Activated naive CD8-positive, alpha-beta T cell treated with anti-CD3 and anti-CD28 coated beads, Interleukin-2, amount 50 U/mL, for 16 hours (primary cell): ENCODE data around the gene XRRA1.
"Not testable (repeated sequence)": the region's sequence is repeated elsewhere in the genome, so short reads cannot be mapped to it uniquely, and the experiment has no call there.

ENCODE experiments used
- DNase-seq: peaks from one replicate; pipeline ENCODE4 v3.0.0-alpha.2; 2020; ENCODE audit warnings: low read depth, low spot score

The XRRA1 gene

DNA sequence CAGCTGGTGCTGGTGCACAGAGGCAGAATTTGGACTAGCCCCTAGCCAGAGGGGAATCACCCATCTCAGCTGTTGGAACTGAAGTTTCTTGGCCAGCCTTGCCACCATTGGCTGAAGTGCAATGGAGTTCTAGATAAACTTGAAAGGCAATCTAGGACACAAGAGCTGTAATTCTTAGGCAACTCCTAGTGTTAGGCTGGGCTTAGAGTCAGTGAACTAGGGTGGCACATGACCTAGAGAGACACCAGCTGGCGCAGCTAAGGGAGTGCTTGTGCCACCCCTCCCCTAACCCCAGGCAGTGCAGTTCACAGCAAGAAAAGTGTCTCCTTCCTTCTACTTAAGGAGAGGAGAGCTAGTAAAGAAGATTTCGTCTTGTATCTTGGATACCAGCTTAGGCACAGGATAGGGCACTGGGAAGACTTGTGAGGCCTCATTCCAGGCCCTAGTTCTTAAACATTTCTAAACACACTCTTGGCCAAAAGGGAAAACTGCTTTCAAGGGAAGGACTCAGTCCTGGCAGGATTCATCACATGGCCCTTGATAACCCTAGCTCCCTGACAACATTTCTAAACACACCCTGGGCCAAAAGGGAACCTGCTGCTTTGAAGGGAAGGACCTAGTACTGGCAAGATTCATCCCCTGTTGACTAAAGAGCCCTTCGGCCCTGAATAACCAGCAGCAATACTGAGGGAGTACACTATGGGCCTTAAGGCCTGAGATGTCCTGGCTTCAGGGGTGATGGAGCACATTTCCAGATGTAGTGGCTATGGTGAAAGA, 53.4 kb downstream of the XRRA1 start:
- no peak for DNase-seq

DNA sequence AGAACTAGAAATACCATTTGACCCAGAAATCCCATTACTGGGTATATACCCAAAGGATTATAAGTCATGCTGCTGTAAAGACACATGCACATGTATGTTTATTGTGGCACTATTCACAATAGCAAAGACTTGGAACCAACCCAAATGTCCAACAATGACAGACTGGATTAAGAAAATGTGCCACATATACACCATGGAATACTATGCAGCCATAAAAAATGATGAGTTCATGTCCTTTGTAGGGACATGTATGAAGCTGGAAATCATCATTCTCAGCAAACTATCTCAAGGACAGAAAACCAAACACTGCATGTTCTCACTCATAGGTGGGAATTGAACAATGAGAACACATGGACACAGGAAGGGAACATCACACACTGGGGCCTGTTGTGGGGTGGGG, 55.9 kb downstream of the XRRA1 start:
- not testable (repeated sequence) for DNase-seq

DNA sequence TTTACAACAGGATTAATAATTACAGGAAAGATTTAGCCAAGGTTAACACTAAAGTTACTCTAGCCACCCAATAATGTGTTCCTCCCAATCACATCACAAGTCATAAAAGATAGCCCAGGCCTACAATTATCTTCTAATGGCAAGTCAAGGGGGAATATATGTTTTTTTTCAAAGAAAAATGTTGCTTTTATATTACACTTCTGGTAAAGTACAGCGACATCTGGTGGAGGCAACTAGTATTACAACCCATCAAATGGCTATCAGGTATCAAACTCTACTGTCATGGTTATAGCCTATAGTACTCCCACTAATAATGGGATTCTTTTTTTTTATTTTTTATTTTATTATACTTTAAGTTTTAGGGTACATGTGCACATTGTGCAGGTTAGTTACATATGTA, 71.8 kb downstream of the XRRA1 start:
- DNase-seq = no peak

DNA sequence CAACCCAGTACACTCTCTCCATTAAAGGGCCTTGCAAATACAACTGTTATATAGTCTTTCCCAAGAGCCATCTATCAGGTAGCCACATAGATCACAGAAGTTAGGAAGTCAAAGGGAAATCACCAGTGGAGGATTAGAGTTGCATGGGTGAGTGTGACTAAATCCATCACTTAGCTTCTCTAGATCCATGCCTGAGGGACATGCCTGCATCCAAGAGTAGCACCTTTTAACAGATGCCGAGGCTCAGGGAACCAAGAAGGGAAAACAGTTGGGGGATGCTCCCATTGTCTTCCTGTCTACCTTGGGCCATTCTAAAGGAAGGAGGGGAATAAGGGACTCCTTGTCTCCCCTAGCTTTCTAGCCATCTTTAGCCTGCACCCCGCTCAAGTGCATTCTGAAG, 77.9 kb downstream of the XRRA1 start:
- no peak for DNase-seq

DNA sequence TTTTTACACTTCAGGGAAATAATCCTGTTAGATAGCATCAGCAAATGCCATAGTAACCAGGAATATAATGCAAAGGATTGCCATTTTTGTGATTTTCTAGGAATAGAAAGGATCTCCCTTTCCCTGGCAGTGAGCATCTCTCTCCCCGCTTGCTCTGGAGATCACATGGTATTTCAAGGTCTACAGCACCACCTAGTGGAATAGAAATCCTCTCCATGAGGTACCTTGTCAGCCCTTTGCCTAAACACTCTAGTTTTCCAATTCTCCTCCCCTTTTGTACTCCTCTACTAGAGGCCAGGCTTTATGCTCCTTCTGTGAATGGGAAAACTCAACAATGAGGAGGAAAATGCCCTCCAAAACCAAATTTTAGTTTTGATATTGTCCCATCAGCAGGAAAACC, 78.4 kb downstream of the XRRA1 start:
- DNase-seq = no peak

DNA sequence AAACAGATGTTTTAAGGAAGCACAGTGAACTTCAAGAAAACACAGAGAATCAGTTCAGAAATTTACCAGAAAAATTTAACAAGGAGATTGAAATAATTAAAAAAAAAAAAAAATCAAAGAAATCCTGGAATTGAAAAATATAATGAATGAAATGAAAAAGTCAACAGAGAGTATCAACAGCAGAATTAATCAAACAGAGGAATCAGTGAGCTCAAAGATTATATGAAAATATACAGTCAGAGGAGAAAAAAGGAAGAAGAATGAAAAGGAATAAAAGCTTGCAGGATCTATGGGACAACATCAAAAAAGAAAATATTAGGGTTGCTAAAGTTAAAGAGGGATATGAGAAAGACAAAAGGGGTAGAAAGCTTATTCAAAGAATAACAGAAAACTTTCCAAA, 82.3 kb downstream of the XRRA1 start:
- no peak for DNase-seq

DNA sequence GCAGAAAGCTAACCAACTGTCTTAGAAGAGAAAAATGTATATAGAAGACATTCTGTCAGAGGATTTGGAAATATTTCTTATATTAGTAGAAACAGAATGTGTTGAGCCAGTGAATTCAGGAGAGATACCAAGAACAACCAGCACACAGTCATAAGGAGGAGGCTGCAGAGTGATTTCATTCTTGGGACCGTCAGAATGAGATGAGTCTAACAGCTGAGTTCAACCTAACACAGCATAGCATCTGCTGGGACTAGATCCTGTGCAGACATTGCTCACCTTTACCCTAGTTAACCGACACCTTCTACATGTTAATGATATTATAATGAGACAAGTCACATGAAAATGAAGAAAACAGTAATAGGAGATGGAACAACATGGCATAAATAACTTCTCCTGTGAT, 85.5 kb downstream of the XRRA1 start:
- no peak for DNase-seq

DNA sequence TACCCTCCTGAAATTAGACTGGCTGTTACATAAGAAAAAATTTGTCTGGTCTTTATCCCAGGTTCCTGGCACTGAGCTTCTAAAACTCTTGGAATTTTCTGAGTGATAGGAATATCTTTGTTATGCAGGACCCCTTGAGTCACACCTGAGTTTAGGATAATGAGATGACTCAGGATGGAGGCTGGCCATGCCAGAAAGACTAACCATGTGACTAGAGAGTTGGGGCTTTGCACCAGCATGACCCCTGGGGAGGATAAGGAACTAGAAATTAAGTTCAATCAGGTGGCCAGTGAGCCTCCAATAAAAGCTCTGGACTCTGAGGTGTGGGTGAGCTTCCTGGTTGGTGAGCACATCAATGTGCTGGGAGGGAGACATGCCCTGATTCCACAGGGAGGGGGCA, 88.1 kb downstream of the XRRA1 start:
- DNase-seq = no peak

DNA sequence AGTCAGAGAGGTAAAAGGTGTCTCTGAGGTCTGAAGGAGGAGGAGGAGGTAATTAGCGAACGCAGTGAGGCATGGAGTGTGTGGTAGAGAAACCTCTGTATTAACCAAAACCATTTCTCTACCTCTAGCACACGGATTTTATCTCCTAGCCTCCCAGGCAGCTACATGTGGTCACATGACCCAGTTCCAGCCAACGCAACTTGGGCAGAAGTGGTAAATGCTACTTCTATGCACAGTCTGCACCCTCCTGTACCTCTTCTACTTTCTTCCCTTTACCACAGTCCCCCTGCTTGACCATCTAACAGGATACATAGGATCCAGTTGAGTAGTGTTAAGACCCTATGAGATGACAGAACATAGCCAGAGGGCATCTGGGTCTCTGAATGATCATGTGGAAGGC, 95.7 kb downstream of the XRRA1 start:
- DNase-seq = no peak

DNA sequence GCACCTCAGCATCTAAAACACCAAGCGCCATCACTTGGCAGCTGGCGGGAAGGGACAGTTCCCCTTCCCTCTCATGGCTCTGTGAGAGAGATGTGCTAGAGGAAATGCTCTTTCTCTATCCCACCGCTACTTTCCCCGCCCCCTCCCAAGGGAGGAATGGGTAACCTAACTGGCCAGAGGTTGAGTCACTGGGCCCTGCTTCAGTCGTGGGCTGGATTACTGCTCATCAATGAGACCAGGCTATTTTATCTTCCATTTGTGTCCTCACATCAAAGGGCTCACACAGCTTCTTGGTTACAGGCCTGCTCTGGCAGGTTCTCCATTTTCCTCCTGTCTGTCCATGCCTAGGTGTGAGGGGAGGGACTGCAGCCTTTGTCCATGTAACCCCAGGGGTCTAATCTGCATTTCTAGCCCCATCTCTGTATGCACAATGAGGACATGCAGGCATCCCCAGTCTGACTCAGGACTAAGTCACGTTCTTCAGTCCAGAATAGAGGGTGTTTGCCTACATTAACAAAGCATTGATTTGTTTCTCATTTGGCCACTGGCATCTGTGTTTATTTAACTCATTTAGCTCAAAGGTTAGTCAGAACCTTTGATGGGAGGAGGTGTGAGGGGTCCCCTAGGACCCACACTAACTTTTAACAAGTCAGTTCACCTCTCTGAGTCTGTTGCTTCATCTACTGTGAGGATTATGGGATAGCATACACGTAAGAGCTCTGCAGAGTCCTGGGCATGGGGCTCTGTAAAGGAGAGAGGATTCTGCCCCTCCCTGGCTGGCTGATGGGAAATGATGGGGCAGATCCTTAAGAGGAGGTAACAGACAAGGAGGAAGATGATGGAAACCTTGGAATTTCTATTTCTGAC, 99.1 kb downstream of the XRRA1 start:
- DNase-seq = no peak

DNA sequence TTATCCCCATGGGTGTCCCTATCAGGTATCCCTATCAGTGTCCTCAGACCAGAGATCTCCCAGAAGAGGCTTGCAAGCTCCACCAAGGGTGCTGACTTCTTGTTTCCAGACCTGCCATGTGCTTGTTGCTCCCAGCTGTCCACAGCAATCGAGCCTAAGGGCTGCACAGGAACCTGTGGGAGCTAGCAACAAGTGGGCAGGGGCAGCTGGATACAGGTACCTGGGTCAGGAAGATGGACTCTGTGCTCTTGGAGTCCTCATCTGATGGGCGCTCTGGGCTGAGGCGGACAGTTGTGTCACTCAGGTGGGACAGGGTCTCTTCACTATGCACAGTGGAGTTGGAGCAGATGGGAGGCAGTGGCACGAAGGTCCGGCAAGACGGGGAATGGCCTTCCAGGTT, 101.0 kb downstream of the XRRA1 start:
- DNase-seq = no peak

DNA sequence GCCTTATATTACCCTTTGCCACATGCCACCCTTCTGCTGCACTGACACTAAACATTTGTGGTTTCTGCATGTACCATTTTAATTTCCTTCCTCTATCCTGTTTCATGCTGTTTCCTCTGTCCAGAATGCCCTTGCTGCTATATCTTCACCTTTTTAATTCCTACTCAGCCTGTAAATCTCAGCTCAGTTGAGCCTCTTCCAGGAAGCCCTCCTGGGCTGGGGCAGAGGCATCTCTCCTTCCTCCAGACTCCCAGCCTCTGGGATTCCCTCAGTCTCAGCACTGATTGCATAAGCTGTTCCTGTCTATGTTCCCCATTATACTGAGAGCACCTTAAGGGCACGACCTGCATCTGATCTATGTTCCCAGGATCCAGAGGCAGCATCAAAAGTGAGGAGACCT, 101.5 kb downstream of the XRRA1 start:
- DNase-seq = no peak

DNA sequence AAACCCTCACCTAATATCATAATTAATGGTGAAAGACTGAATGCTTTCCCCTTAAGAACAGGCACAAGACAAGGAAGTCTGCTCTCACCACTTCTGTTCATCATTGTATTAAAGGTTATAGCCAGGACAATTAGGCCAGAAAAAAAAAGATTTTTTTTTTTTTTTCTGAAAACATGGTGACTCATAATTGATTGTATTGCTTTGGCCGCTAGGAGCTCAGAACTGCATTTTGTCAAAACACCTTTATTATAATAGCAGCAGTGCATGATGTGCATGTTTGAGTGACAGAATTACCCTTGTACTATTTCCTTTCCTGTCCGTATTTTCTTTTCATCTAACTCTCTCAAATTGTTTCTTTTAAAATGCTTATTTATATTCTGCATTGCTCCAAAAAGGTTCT, 102.1 kb downstream of the XRRA1 start:
- DNase-seq = no peak

DNA sequence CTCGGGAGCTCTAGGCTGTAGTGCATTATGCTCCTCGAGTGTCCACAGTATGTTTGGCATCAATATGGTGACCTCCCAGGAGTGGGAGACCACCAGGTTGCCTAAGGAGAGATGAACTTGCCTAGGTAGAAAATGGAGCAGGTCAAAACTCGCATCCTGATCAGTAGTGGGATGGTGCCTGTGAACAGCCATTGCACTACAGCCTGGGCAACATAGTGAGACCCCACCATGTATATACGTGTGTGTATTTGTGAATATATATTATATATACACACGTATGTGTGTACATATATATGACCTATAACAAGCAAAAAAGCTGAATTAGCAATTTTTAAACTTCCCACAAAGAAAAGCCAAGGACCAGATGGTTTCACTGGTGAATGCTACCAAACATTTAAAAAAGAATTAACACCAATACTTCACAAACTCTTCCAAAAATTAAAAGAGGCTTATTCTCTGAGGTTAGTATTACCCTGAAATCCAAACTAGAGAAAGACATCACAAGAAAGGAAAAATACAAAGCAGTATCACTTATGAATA, 102.8 kb downstream of the XRRA1 start:
- DNase-seq = no peak

DNA sequence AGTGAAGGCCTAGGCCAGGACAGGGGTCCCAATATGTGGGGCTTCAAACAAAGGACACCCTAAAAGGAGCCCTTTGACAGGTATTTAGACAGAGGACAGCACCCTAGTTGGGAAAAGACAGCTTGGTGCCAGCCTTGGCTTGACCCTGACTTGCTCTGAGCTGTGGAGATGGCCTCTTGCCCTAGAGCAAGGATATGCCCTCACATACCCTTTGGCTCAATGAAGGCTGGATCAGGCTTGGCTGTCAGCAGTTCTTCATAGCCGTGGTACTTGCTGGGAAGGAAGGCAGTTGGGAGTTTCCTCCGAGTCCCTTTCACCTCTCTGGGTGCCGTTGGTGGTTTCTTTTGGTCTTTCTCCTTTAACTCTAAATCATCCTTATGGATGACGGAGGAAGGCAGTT, 104.0 kb downstream of the XRRA1 start:
- DNase-seq = no peak

DNA sequence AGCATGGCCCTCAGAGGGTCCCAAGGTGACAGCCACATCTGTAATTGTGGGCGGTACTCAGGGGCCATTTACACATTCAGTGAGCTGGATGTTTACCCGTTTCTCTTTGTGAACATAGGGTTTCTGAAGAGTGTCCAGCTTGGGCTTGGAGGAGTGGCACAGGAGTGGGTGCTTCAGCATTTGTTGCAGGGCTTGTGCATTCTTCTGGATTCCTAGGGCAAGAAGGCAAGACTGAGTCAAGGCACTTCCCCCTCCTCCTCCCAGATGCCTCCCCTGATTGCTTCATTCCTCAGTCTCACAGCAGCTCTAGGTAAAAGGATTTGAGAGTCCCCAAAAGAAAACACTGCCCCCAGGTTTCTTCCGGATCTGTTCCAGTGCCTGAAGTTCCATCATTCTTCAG, 104.8 kb downstream of the XRRA1 start:
- DNase-seq = no peak

DNA sequence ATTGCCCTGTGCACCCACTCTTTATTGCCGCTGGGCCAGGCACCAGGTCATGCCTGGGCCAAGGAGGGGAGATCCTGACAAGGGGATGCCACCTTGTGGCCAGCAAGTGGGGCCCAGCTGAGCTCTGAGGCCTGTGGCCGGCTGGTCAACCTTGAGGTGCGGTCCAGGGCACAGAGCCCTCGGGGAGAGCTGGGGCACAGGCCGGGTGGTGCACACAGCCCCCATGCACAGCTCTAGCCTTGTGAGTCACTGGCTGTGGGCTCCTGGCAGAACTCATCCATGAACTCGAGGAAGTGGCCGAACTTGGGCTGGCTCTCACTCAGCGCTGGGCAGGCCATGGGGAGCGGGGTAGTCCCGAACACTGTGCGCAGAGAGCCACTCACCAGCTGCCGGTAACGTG, 105.9 kb downstream of the XRRA1 start:
- no peak for DNase-seq

DNA sequence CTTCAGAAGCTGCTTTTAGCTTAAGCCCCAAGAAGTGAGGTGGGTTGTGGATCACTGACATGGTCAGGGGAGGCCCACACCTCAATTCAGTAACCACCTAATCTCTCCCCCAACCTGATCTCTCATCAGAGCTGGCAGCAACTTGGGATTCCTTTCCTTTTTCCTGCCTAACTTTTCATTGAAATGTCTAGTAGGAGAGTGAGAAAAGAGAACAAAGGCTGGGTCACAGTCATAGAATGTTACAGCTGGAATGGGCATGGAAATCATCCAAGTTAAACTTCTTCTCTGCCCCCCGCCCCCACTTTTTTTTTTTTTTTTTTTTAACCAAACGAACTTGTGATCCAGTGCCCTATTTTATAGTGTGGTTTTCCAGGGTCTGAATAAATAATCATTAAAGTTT, 108.4 kb downstream of the XRRA1 start:
- DNase-seq = no peak

DNA sequence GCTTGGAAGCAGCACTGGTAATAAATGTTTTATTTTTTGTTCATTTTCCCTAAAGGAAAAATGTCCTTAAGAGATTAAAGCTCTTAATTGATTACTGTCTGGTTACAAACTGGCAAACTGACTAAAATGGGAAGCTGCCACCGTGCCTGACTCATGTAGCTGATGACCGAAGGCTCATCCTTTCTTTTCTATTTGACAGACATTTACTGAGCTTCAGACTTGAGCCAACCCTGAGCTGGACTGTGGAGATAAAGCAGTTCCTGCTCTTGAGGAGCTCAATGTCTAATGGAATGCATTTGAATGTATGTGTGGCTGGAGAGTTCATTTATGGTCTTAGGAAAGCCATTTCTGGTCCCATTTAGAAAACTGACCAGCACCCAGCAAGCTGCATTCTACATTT, 108.9 kb downstream of the XRRA1 start:
- DNase-seq = no peak

DNA sequence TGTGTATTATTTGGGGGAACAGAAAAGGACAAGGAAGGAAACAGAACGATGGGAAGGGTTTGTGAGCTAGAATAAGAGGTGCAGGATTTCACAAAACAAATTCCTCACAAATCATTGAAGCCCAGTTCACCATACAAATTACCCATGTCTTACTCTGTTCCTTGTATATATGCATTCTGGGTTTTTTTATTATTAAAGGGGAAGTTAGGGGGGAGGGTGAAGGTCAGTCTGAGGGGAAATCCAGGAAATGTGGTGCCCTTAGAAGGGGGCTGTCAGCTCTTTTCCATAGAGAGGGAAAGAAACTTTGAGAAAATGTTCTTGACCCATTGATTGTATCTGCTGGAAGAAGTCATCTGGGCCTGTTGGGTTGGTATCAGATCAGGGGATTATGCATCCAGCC, 109.4 kb downstream of the XRRA1 start:
- DNase-seq = no peak

DNA sequence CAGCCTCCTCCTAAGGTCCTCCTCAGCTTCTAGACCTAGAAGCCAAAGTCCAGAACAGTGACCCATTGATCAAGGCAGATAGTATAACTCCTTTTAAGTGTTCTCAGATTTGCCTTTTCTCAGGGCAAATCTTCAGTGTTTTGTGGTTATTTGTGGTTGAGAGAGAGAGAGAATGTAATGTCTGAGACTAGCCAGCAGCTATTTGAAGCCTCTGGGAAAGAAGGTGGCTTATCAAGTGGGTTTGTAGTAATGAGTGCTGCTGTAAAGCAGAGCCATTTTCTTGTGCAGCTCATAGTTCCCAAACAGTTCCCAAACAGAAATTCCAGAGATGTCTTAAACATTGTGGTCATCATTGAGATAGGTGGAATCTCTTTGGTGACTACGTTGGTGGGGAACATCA, 110.7 kb downstream of the XRRA1 start:
- no peak for DNase-seq

DNA sequence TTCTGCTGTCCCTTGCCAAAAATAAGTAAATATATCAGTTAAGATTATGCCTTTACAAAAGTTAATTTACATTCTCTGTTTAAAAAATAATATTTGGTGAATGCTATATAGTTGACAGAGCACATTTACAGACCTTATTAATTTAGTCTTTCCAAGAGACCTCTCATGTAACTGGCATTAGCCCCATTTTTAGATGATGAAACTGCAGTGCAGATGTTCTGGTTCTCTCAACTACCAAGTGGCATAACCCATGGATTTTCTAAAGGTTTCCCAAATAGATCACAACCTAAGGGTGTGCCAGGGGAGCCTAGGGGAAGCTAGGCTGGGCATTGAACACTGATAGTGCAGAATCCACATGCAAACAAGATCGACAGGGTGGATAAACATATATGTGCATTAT, 111.7 kb downstream of the XRRA1 start:
- no peak for DNase-seq

DNA sequence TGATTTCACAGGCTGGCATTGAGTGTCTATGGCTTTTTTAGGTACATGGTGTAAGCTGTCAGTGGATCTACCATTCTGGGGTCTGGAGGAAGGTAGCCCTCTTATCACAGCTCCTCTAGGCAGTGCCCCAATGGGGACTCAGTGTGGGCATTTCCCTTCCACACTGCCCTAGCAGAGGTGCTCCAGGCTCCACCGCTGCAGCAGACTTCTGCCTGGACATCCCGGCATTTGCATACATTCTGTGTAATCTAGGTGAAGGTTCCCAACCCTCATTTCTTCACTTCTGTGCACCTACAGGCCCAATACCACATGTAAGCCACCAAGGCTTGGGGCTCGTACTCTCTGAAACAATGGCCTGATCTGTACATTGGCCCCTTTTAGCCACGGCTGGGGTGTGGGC, 122.0 kb downstream of the XRRA1 start:
- DNase-seq = no peak
